Neuronal stem cell (in vitro differentiated cells): ENCODE measurements around the gene ACAP2.
A peak's percentile ranks its signal among the peaks of the same experiment; 100 is the strongest.

Experiments used
- DNase-seq: peaks from one replicate; pipeline ENCODE4 v3.0.0-alpha.2; 2013; ENCODE audit warnings: low spot score
- H2AFZ ChIP-seq: one replicate; pipeline ENCODE4 v1.6.1; 2013; ENCODE audit warnings: mild to moderate bottlenecking, low read length, inconsistent platforms
- H2AK5ac ChIP-seq: 2 replicates; pipeline ENCODE4 v1.6.1; 2013; ENCODE audit warnings: low read depth, mild to moderate bottlenecking, inconsistent platforms, low read length, moderate library complexity, mixed read lengths
- H2BK120ac ChIP-seq: 2 replicates; pipeline ENCODE4 v1.6.1; 2013; ENCODE audit warnings: low read depth, mild to moderate bottlenecking, inconsistent platforms, low read length, moderate library complexity, mixed read lengths
- H2BK12ac ChIP-seq: one replicate; pipeline ENCODE4 v1.6.1; 2013; ENCODE audit warnings: low read length, inconsistent platforms
- H2BK15ac ChIP-seq: 2 replicates; pipeline ENCODE4 v1.6.1; 2013; ENCODE audit warnings: mild to moderate bottlenecking, low read length, inconsistent platforms, mixed read lengths
- H2BK5ac ChIP-seq: one replicate; pipeline ENCODE4 v1.6.1; 2013; ENCODE audit warnings: inconsistent platforms, mild to moderate bottlenecking, low read length, moderate library complexity
- H3K14ac ChIP-seq: one replicate; pipeline ENCODE4 v1.6.1; 2013; ENCODE audit warnings: low read length, inconsistent platforms
- H3K18ac ChIP-seq: 2 replicates; pipeline ENCODE4 v1.6.1; 2013; ENCODE audit warnings: low read length, inconsistent platforms
- H3K23ac ChIP-seq: 2 replicates; pipeline ENCODE4 v1.6.1; 2013; ENCODE audit warnings: low read depth, mild to moderate bottlenecking, mixed read lengths, low read length, inconsistent platforms; ENCODE audit not compliant: poor library complexity
- H3K27ac ChIP-seq: replicated peaks from 3 replicates; pipeline ENCODE4 v1.5.1; 2013; ENCODE audit warnings: low read length, inconsistent platforms
- H3K27me3 ChIP-seq, 3 experiments: 2 replicates each; pipeline ENCODE4 v1.6.1; 2013; ENCODE audit warnings: low read length in 3 of 3, mild to moderate bottlenecking in 2 of 3, inconsistent platforms in 1 of 3, low read depth in 1 of 3, mixed read lengths in 1 of 3, moderate library complexity in 1 of 3; ENCODE audit not compliant: control insufficient read depth in 3 of 3, insufficient read depth in 3 of 3
- H3K36me3 ChIP-seq, 2 donors: replicated peaks in 1 of 2; 2 replicates each; pipeline ENCODE4 v1.6.1; 2013; ENCODE audit warnings: low read length in 2 of 2; ENCODE audit not compliant: control insufficient read depth in 2 of 2, insufficient read depth in 2 of 2
- H3K4ac ChIP-seq: 2 replicates; pipeline ENCODE4 v1.6.1; 2013; ENCODE audit warnings: inconsistent platforms, mild to moderate bottlenecking, low read length, moderate library complexity
- H3K4me1 ChIP-seq, 2 donors: 1 replicate in 1 of 2; 2 replicates in 1 of 2; pipeline ENCODE4 v1.6.1; 2013; ENCODE audit warnings: low read length in 2 of 2, low read depth in 1 of 2; ENCODE audit not compliant: control insufficient read depth in 2 of 2, insufficient read depth in 1 of 2
- H3K4me2 ChIP-seq: one replicate; pipeline ENCODE4 v1.6.1; 2013; ENCODE audit warnings: mild to moderate bottlenecking, low read length, inconsistent platforms; ENCODE audit not compliant: insufficient read depth, poor library complexity, severe bottlenecking
- H3K4me3 ChIP-seq, 2 donors: 2 replicates each; pipeline ENCODE4 v1.5.1; 2013; ENCODE audit warnings: low read length in 2 of 2, mild to moderate bottlenecking in 2 of 2, inconsistent platforms in 1 of 2, moderate library complexity in 1 of 2
- H3K79me1 ChIP-seq: one replicate; pipeline ENCODE4 v1.6.1; 2013; ENCODE audit warnings: low read depth, mild to moderate bottlenecking, inconsistent platforms, low read length, moderate library complexity
- H3K9ac ChIP-seq: one replicate; pipeline ENCODE4 v1.6.1; 2013; ENCODE audit warnings: mild to moderate bottlenecking, low read depth, low read length, inconsistent platforms; ENCODE audit not compliant: poor library complexity
- H3K9me3 ChIP-seq, 2 donors: replicated peaks in 1 of 2; 2 replicates each; pipeline versions ENCODE3 to v1.6.1; 2013; ENCODE audit warnings: low read length in 2 of 2, mild to moderate bottlenecking in 2 of 2, inconsistent platforms in 1 of 2, low read depth in 1 of 2, mixed read lengths in 1 of 2, moderate library complexity in 1 of 2; ENCODE audit not compliant: control insufficient read depth in 2 of 2, insufficient read depth in 1 of 2
- H4K8ac ChIP-seq: one replicate; pipeline ENCODE4 v1.6.1; 2013; ENCODE audit warnings: low read depth, mild to moderate bottlenecking, inconsistent platforms, low read length, moderate library complexity
- H4K91ac ChIP-seq: one replicate; pipeline ENCODE4 v1.6.1; 2013; ENCODE audit warnings: low read length, low read depth, mild to moderate bottlenecking, inconsistent platforms; ENCODE audit not compliant: poor library complexity
- WGBS, 2 donors: extraction: QIAGEN DNeasy Blood & Tissue Kit; methylation state at CpG; one replicate each; pipeline ENCODE4 v1.1.7; 2013; ENCODE audit warnings: missing lambda C conversion rate in 2 of 2, mixed read lengths in 1 of 2; ENCODE audit not compliant: insufficient read length in 2 of 2, insufficient replicate concordance in 1 of 2; ENCODE audit errors: extremely low coverage in 2 of 2; 5-methylcytosine and 5-hydroxymethylcytosine counted together

ACAP2 gene

GRCh38 chr3:195270079-195270816 lies 172.6 kb downstream of the ACAP2 start:
- Histone ChIP-seq H3K4me1 (peaks cover 7% of the 10 kb centered on the region in 2 donors), H2BK5ac (peak overlapping the region; percentile 89), H2AFZ (peak overlapping the region; percentile 94), H3K14ac (peak overlapping the region; percentile 94), H3K4ac (no peak overlapping the region), H3K9me3 (no peaks in the 10 kb centered on the region), H3K9ac (peak overlapping the region; percentile 95), H4K91ac (no peak overlapping the region), H3K18ac (peak overlapping the region; percentile 98), H3K27me3 (no peaks in the 10 kb centered on the region), H3K4me2 (peak overlapping the region; percentile 99), H3K23ac (peak overlapping the region; percentile 99), H2BK120ac (peak overlapping the region; percentile 85), H3K79me1 (peaks cover 12% of the 10 kb centered on the region), H4K8ac (no peak overlapping the region), H3K27ac (peak overlapping the region; percentile 36), H2AK5ac (peak overlapping the region; percentile 66), H3K36me3 (peaks cover 0 to 29% of the 10 kb centered on the region in 2 donors), H2BK12ac (peak overlapping the region; percentile 34), H2BK15ac (no peak overlapping the region), H3K4me3 (peak overlapping the region; percentile 91 to 98)
- peak; percentile 55 for DNase-seq
- WGBS, 2 donors, result no CpG with 5 or more reads among the region's 52 CpGs

GRCh38 chr3:195269375-195270078 lies 173.3 kb downstream of the ACAP2 start:
- H3K4me1 ChIP-seq, result peaks cover 7% of the 10 kb centered on the region in 2 donors
- WGBS, 2 donors, result no CpG with 5 or more reads among the region's 5 CpGs

GRCh38 chr3:195268576-195269309 lies 174.1 kb downstream of the ACAP2 start:
- peaks cover 12% of the 10 kb centered on the region for H3K79me1 ChIP-seq
- DNase-seq, result no peak
- H2BK12ac ChIP-seq, result no peak overlapping the region
- H3K4me2 ChIP-seq, result no peak overlapping the region
- H2BK5ac ChIP-seq, result no peak overlapping the region
- H2BK120ac ChIP-seq, result no peak overlapping the region
- peaks cover 0 to 30% of the 10 kb centered on the region in 2 donors for H3K36me3 ChIP-seq
- no peak overlapping the region for H3K9ac ChIP-seq
- no peak overlapping the region for H4K8ac ChIP-seq
- no peak overlapping the region for H3K4ac ChIP-seq
- no peaks in the 10 kb centered on the region for H3K27me3 ChIP-seq
- H3K4me3 ChIP-seq, result no peak overlapping the region
- no peak overlapping the region for H3K27ac ChIP-seq
- H3K4me1 ChIP-seq, result peaks cover 7% of the 10 kb centered on the region in 2 donors
- H3K14ac ChIP-seq, result no peak overlapping the region
- H3K23ac ChIP-seq, result no peak overlapping the region
- no peak overlapping the region for H2BK15ac ChIP-seq
- H4K91ac ChIP-seq, result no peak overlapping the region
- H2AK5ac ChIP-seq, result no peak overlapping the region
- no peak overlapping the region for H3K18ac ChIP-seq
- no peak overlapping the region for H2AFZ ChIP-seq
- H3K9me3 ChIP-seq, result no peaks in the 10 kb centered on the region
- WGBS, 2 donors, result no CpG with 5 or more reads among the region's 11 CpGs

More at GRCh38 chr3:195269375-195270078, 173.3 kb downstream of the ACAP2 start:
- Histone ChIP-seq H3K79me1 (peaks cover 12% of the 10 kb centered on the region), H2AK5ac (no peak overlapping the region), H3K9ac (no peak overlapping the region), H4K91ac (no peak overlapping the region), H3K4me3 (peak overlapping the region in 1 of 2 donors; percentile 91), H3K14ac (no peak overlapping the region), H2BK120ac (no peak overlapping the region), H3K9me3 (no peaks in the 10 kb centered on the region), H3K4me2 (peak overlapping the region; percentile 99), H3K27me3 (no peaks in the 10 kb centered on the region), H3K4ac (no peak overlapping the region), H2BK15ac (no peak overlapping the region), H3K23ac (no peak overlapping the region), H3K18ac (no peak overlapping the region), H3K36me3 (peaks cover 0 to 30% of the 10 kb centered on the region in 2 donors), H4K8ac (no peak overlapping the region), H2AFZ (peak overlapping the region; percentile 94), H2BK12ac (no peak overlapping the region), H3K27ac (no peak overlapping the region), H2BK5ac (no peak overlapping the region)
- no peak for DNase-seq
